HG03521 (cell line): Measurements from ENCODE around the gene FYN.

Experiments used
- ATAC-seq: cut with Tn5 transposase; IDR thresholded peaks from one replicate; pipeline ENCODE4 v1.9.1; 2021; ENCODE audit warnings: mild to moderate bottlenecking, moderate library complexity; ENCODE audit not compliant: unreplicated experiment

FYN gene

DNA sequence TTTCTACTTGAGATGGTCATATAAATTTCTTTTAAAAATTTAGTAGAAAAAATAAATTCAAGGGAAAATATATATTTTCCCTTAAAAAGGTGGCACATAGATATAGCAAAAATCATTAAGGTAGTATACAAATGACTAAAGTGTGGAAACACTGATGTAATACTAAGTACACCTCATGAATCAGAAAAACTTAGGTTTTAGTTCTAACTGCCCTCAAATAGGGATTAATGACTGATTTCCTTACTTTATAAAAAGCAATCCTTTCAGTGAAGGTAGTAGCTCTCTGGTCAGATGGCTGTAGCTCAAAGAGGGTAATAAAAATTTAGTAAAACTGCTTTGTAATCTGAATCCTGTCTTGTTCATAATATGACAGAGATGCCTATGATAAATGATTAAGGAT, 63.5 kb downstream of the FYN start:
- ATAC-seq, result no peak

DNA sequence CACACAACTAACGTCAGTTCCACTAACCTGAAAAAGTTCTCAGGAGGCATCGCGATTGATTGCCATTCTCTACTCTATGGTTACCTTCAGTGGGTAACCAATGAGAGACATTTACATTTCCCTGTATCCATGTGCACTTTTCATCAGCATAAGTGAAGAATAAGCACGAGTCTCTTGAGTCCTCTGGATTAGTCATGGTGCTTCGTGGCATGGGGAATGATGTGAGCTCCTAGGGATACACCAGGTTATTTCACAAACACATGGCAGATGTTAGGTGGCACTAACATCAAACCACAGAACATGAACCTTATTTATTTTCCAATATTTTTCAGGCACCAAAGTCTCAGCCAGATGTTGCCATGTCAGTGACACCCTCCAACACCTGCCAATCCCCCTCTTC, 64.0 kb downstream of the FYN start:
- no peak for ATAC-seq

DNA sequence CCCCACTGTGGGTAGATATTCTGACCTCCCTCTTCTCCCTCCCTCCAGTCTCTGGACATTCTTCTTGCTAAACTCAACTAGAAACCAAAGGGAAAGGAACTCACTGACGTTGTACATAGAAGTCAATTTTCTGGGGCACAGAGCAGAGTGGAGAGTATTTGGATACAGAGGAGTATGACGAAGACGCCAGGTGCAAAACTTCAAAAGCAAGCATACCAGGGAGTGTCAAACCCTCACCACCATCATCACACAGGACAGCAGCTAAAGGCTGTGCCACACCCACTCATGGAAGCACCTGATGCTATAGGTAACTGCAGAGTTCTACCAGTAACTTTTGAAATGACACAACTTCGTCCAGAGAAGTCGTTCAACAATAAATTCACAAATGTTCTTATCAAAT, 64.8 kb downstream of the FYN start:
- no peak for ATAC-seq

DNA sequence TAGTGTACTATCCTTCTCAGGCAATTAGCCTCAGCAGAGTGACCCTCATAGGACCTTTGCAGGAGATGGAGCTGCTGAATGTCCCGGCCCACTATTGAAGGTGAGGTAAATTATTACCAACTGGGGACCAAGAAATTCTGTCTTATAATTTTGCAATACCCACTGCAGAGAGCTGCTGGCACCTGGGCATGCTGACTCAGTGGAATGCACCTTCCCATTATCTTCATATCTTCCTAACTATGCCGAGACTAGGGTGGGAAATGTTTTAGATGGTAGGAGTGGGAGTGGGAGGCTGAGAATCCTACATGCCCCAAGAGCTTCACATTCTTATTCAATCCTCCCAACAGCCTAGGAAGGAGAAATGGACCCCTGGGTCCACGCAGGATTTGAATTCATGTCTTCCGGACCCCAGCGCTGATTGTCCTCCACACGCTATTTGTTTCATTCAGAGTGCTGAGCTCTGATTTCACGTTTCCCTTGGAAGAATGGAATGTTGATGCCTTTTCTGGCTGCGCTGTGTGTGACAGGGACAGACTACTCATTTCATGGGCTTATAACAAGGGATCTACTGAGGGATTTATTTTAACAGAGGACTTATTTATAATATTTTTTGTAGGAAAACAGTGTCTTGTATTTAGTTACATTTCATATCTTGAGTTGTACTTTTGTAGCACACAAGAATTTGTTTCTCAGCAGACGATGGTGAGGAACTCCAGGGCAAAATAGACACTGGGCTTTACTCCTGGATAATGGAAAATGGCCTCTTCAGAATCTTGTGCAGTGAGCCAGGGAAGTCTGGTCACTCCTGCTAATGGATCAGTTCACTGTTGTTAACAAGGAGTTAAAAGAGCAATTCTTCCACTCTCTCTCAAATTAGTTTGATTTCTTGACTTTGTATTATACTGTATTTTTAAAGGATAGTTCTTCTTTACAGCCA, 66.4 kb downstream of the FYN start:
- no peak for ATAC-seq

DNA sequence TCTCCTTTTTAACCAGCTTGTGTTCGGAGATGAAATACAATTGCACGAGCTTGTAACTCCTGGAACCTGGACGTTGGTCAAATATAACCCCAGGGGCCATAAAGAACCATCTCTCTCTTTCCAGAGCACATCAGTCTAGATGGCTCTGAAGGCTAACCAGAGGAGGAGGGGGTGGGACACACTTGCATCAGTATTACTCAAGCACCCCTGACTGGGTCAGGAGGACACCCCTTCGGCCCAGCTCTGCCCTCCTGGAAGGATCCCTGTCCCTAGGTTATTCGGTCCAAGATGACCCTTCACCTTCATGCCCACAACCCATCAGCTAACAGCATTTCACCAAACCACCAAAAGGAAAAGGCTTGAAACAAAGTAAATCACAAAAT, 67.1 kb downstream of the FYN start:
- peak; percentile 11 for ATAC-seq

DNA sequence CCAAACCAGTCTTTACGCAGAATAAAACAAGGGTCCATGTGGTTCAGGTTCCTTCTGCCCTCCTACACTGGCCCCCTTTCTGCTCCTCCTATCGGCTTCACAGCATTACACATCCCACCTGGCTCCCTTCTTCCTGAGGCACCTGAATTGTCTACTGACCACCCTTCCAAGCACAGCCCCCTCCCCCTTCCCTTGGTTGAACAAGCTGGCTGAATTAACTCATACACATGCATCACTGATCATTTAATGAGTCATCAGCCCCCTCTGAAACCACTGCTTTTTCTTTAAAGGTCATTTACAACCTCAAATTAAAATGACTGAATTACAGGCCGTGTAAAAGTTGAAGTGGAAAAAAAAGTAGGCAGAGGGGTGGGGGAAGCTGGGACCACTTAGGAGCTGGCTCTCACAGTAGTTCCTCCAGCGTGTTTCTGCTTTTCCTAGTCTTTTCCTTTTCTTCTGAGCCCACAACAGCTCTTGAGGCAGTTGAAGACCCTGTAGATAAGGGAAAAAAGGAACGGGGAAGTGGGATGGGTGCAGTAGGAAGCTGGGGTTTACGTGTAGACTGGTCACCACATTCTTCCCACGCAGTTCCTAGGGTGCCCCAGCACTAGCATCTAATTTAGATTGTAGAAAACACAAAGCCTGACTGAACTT, 67.6 kb downstream of the FYN start:
- ATAC-seq, result peak; percentile 35

DNA sequence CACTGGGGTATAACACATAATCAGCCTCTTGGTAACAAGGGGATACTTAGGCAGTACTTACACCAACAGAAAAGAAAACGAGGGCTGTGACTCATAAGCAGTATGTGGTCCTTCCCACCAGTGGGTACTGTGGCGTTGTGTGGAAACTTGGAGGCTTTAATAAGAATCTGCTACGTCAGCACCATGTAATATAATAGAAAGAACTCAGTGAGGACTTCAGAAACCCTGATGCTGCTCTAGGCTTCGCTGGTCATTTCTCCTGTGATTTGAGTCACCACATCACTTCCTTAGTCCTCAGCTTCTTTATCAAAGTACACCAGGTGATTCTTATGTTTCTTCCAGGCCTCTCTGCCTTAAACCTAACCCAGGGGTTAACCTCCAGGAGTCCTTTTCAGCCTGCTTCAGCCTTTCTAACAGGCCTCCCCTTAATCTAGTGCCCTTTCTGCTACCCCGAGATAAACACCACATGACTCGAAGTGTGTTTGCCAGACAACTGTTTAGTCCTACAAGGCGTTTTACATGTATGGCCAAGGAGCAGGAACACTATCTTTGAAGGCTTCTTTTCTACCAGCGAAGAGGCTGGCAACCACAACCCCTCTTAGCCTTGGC, 68.5 kb downstream of the FYN start:
- ATAC-seq, result peak; percentile 65

DNA sequence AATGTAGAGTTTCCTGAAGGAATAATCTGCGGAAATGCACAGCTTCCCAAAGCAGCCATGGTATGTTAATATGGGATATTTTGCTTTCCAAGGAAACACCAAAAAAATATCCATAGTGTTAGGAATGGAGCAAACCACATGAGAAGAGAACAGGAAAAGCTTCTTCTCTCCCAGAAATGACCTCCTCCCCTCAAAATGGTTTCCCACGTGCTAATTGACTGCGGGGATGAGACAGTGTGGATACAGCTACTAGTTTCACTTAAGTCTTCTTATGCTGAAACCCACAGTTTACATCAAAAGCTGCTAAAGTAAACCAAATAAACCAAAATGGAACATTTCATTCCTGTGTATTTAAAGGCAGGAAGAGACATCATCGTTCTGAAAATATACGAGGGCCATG, 69.4 kb downstream of the FYN start:
- ATAC-seq, result no peak

DNA sequence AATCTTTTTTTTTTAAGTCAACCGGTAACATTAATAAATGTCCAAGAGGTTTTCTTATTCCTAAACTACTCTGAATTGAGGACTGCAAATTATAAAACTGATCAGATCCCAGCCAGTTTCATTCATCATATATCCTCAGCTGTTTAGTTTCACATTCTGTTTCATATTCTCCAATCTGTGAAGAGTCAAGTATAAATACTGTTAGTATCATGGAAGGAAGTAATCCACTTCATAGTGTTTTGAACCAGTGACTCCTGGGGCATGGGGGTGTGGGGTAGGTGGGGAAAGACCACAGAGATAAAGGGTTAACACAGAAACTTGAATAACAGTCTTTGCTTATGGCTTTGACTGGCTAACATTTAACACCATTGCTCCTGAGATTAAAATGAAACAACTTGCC, 69.9 kb downstream of the FYN start:
- no peak for ATAC-seq

DNA sequence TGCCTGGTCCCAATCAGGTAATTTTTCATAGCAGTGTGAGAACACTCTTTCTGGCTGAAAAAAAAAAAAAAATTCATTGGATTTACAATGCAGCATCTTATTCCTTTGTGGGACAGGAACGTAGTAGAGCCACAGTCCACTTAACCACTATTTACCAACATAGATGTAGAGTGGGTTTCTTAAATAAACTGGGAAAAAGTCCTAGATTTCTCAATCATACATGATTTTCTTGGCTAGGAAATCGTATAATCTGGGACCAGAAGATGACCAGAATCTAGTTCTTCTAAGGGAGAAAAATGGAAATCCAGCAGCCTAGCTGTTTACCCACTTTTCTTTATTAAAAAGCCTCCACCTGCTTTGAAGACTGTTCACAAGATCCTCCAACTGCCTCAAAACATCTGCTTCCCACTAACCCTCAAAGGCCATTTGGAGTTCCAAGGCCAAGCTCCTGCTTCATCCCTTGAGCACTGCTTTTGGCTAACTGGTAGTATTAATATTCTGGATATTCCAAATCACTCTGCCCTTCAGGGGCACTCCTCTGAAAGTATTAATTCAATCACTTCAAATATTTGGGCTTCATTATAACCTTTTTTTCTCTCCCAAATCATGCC, 70.4 kb downstream of the FYN start:
- no peak for ATAC-seq

DNA sequence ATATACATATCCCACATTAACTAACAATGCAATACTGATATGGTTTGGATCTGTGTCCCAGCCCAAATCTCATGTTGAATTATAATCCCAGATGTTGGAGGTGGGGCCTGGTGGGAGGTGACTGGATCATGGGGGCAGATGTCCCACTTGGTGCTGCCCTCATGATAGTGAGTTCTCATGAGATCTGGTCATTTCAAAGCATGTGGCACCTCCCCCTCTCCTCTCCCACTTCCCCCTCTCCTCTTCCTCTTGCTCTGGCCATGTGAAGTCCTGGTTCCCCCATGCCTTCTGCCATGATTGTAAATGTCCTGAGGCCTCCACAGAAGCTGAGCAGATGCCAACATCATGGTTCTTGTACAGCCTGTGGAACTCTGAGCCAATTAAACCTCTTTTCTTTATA, 71.2 kb downstream of the FYN start:
- no peak for ATAC-seq

DNA sequence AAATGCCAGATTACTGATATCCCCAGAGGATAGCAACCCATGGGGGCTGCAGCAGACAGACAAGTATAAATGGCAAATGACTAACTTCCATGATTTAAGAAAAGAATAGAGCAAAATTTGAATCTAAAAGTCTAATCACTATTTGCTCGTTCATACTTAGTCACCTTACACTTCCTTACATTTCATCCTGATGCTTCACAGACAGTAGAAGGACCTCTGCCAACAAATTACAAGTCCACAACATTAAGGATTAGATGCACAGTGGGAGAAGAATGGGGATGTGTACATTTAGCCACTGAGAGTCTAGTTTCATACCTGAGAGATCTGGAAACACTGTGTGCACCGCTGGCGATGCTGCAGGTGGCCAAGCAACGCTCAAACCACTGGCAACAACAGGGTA, 72.4 kb downstream of the FYN start:
- ATAC-seq, result no peak

DNA sequence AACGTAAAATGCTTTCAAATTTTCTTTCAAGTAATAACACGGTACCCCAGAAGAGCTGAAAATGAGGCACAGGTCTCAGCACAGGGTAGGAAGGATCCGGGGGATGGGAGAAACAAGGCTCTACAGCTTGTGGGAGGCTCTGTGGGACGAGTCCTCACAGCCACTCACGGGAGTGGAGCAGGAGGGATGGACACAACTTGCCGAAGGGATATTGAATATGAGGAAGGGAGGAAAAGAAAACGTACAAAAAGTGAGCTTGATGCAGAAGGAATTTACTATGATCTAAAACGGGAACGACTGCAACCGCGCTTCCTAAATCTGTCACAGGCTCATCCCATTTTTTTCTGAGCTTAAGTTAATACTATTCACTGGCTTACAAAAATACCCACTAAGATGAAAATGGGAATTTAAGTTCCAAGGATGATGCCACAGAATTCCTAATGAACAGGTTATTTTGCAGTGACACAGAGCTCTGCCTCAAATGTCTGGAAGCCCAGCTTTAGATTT, 72.9 kb downstream of the FYN start:
- no peak for ATAC-seq

DNA sequence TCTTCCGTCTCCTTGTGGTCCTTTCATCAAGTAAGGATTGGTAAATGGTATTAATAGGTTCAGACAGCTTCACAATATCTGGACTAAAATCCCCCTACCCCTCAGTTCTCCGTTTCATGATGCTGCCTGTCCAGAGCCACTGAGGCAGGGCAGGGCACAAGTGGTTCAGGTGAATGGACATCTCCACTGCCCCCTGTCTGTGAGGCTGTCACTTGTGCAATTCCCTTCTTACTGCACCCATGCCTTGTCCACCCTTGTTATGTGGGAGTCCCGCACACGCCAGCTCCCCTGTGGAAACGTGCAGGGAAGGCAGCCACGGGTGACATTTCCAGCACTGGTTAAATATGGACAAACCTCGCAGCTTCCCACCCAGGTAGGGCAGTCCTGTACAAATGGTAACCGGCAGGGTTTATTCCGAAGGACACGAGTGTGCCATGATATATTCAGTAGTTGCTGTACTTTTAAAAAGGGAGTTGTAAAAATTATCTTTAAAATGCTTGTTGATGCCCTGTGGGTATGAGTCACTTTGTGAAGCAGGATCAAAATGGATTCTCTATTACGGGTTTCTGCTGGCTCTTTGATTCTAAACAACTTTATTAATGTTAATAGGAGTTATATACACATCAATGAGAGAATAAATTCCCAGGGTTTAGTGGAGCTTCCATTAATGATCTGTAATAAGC, 73.5 kb downstream of the FYN start:
- no peak for ATAC-seq

DNA sequence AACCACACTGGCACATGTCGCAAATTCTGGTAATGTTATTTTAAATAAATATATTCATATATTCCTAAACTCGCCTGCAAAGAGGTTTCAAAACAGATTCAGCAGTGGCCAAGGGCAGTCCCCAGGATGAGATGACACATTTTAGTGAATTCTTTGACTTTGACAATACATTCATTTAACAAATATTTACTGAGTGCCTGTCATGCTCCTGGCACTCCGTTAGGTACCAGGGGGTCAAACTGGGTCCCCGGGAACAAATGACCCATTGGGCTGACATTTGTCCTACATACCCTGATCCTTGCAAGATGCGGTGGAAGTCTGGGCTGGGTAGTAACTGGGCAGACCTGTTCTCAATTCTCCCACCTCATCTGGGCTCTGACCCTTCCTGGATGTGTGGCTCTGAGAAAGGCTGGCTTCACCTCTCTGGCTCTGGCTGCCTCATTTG, 74.9 kb downstream of the FYN start:
- ATAC-seq, result no peak

DNA sequence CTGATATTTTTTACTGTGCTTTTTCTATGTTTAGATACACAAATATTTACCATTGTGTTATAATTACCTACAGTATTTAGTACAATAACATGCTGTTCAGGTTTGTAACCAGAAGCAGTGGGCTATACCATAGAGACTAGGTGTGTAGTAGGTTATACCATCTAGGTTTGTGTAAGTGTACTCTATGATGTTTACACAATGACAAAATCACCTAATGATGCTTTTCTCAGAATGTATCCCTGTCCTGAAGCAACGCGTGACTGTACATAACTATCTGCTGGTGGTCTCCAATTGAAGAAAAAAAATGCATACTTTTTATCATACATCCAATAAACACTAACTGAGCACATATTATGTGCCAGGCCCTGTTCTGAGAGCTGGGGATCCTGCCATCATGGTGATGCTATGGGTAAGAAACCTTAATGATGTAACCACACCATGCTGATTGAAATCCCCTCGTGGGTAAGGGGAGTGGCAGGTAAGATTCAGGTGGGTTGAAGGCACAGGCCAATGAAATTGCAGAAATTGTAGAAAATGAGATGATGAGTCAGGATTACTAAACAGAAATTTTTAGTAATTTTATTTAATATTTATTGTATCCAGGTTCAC, 76.8 kb downstream of the FYN start:
- ATAC-seq, result no peak

DNA sequence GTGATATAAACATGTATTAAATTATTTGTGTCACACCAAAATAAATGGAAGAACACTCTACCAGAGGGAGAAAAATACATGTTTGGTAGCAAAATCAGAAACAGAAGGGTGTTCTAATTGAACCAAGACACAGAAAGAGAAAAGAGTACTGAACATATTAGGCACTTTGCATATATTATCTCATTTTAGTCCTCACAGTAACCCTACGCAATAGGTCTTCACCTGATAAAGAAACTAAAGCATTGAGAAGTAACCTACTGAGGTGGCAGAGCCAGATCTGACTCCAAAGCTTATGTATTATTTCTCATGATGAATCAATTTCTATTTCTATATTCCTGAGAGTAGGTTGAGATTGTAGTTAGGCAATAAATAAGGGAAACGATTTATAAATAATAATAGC, 77.7 kb downstream of the FYN start:
- no peak for ATAC-seq

DNA sequence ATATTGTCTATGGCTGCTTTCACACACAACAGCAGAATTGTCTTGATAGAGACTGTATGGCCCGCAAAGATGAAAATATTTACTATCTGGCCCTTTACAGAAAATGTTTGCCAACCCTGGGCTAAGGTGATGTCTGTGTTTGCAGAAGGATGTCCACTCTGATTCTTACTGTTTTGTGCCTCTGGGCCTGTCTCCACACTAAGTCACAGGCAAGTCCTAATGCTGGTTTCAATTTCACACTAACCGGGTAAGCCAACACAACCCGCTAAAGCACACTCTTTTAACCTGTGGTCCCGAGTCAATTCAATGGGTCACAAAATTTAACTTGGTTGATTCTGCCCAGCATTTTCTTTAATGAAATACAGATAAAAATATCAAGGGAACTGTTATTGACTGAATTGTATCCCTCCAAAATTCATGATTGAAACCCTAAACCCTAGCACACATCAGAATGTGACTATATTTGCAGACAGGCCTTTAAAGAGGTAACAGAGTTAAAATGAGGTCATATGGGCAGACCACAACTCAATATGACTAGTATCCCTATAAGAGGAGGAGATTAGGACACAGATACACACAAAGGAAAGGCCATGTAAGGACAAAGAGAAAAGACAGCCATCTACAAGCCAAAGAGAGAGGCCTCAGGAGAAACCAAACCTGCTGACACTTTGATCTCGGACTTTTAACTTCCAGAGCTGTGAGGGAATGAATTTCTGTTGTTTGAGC, 78.4 kb downstream of the FYN start:
- no peak for ATAC-seq

DNA sequence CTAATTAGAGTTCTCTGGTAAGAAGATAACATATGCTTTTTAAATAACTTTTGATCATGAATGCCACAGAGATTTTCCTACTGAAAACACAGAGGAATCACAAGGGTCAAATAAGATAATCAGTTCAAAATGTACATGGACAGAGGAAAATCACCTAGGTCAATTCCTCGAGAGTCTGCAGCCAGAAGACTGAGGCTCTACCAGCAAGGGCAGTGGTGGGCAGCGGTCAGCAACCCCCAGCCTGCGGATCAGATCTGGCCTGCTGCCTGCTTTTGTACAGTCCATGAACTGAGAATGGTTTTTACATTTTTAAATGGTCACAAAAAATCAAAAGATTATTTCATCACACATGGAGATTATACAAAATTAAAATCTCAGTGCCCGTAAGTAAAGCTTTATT, 79.0 kb downstream of the FYN start:
- ATAC-seq, result no peak

DNA sequence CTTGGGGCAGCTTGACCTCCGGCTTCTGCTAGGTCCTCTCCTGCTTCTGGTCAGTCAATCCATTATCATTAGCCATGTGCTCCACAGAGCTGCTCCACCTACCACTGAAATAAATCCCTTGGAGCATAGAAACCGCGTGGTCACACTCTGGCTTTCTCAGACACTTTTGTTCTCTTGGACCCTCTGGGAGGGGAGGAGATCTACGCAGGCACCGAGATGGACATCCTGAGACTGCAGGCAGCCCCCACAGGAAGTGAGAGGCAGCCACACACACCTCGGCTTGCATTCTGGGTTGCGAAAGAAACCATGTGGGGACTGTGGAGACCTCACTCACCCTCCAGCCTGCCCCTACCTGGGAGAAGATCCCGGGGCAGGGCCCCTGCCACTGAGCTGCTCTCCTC, 79.5 kb downstream of the FYN start:
- no peak for ATAC-seq
